HepG2 (cell line): ENCODE results near the gene TSPYL1. TPM values are rescaled to one million over a fixed set of nuclear protein-coding genes. Genes with fewer than 3 reads are reported as not detected.

Experiments used
- BCLAF1 ChIP-seq: fragments of 450-650 bp; IDR thresholded peaks from 2 replicates; pipeline ENCODE4 v1.6.1; 2017; ENCODE audit warnings: mild to moderate bottlenecking
- DRAP1 ChIP-seq: IDR thresholded peaks from 2 replicates; pipeline ENCODE4 v1.6.1; 2016; ENCODE audit warnings: missing genetic modification reagents, missing compliant biosample characterization
- HIVEP1 ChIP-seq: sonication (generic); formaldehyde crosslinking; IDR thresholded peaks from 2 replicates; pipeline ENCODE4 v1.4.0; 2020; ENCODE audit warnings: mild to moderate bottlenecking, missing genetic modification reagents
- HMGXB4 ChIP-seq, 2 experiments: sonication (generic) in 1 of 2; formaldehyde crosslinking in 1 of 2; IDR thresholded peaks; 2 replicates each; pipeline versions ENCODE4 v1.4.0 to v1.6.1; 2018 to 2020; ENCODE audit warnings: missing genetic modification reagents in 2 of 2, borderline replicate concordance in 1 of 2, low read depth in 1 of 2, mild to moderate bottlenecking in 1 of 2, missing biosample characterization in 1 of 2
- HOXA5 ChIP-seq: sonication (generic); formaldehyde crosslinking; IDR thresholded peaks from 2 replicates; pipeline ENCODE4 v1.4.0; 2020; ENCODE audit warnings: missing genetic modification reagents
- HOXA9 ChIP-seq: sonication (generic); formaldehyde crosslinking; IDR thresholded peaks from 2 replicates; pipeline ENCODE4 v1.8.1; 2022; ENCODE audit warnings: missing genetic modification reagents, mild to moderate bottlenecking, moderate library complexity, borderline replicate concordance
- KAT2B ChIP-seq: fragments of 150-350 bp; IDR thresholded peaks from 2 replicates; pipeline ENCODE4 v1.6.1; 2014; ENCODE audit warnings: low read depth, low read length, borderline replicate concordance
- MAX ChIP-seq: IDR thresholded peaks from 2 replicates; pipeline ENCODE4 v1.6.1; 2012; ENCODE audit warnings: inconsistent platforms
- PHF5A ChIP-seq: IDR thresholded peaks from one replicate; pipeline ENCODE4 v1.6.1; 2018; ENCODE audit warnings: low read depth, missing genetic modification reagents; ENCODE audit not compliant: unreplicated experiment
- RNF219 ChIP-seq: sonication (generic); formaldehyde crosslinking; IDR thresholded peaks from 2 replicates; pipeline ENCODE4 v1.5.0; 2020; ENCODE audit warnings: mild to moderate bottlenecking, missing genetic modification reagents
- SP140L ChIP-seq: sonication (generic); formaldehyde crosslinking; IDR thresholded peaks from 2 replicates; pipeline ENCODE4 v1.4.0; 2020; ENCODE audit warnings: missing genetic modification reagents, borderline replicate concordance
- TARDBP ChIP-seq: sonication (generic); formaldehyde crosslinking; IDR thresholded peaks from 2 replicates; pipeline ENCODE4 v1.8.0; 2022; ENCODE audit warnings: mild to moderate bottlenecking, missing genetic modification reagents
- ZBTB49 ChIP-seq: sonication (generic); formaldehyde crosslinking; IDR thresholded peaks from 2 replicates; pipeline ENCODE4 v1.4.0; 2020; ENCODE audit warnings: missing genetic modification reagents, borderline replicate concordance
- ZFP90 ChIP-seq: sonication (generic); formaldehyde crosslinking; IDR thresholded peaks from 2 replicates; pipeline ENCODE4 v1.8.0; 2022; ENCODE audit warnings: missing genetic modification reagents, mild to moderate bottlenecking, inconsistent platforms, borderline replicate concordance
- ZNF34 ChIP-seq: sonication (generic); formaldehyde crosslinking; IDR thresholded peaks from 2 replicates; pipeline ENCODE4 v1.4.0; 2020; ENCODE audit warnings: mild to moderate bottlenecking, missing genetic modification reagents, borderline replicate concordance
- ZNF569 ChIP-seq: sonication (generic); formaldehyde crosslinking; IDR thresholded peaks from 2 replicates; pipeline ENCODE4 v1.5.0; 2020; ENCODE audit warnings: mild to moderate bottlenecking, missing genetic modification reagents, moderate library complexity, borderline replicate concordance
- ZNF577 ChIP-seq: sonication (generic); formaldehyde crosslinking; IDR thresholded peaks from 2 replicates; pipeline ENCODE4 v1.4.0; 2020; ENCODE audit warnings: mild to moderate bottlenecking, low read depth, missing genetic modification reagents, borderline replicate concordance
- ZNF709 ChIP-seq: sonication (generic); formaldehyde crosslinking; IDR thresholded peaks from 2 replicates; pipeline ENCODE4 v1.5.0; 2020; ENCODE audit warnings: mild to moderate bottlenecking, missing genetic modification reagents
- polyA plus RNA-seq, 8 experiments: library from polyadenylated mRNA; depleted of rRNA in 3 of 8; stranded (reverse) in 7 of 8; unstranded in 1 of 8; fragments of >200 nt; fragmentation: Illumina TruSeq in 4 of 8; extraction: Trizol in 4 of 8; gene quantifications; 2 replicates each; pipeline versions ENCODE4 v1.2.1 to v1.2.3, GENCODE V29; 2011 to 2016; ENCODE audit warnings: low read depth in 4 of 8, missing spikeins in 1 of 8, mixed read lengths in 1 of 8; ENCODE audit not compliant: insufficient read depth in 1 of 8
- total RNA-seq, 5 experiments: library from RNA; depleted of rRNA; stranded (reverse); fragments of >200 nt; fragmentation: Illumina TruSeq; extraction: Trizol; gene quantifications; 2 replicates each; pipeline ENCODE4 v1.2.3, GENCODE V29; 2016; ENCODE audit warnings: low read depth in 1 of 5

TSPYL1 gene
- total and polyA plus RNA-seq, 2 of the 13 experiments (the other 11 are each of a cell fraction or from before 2014, with no cell fraction given) = 28.3 to 93.0 TPM

GRCh38 chr6:116254297-116255056 lies 25.3 kb downstream of the TSPYL1 start (continued):
- TF ChIP-seq HMGXB4 (CRISPR knock-in tag; IDR thresholded peaks at IDR 0.05; ENCODE audit: borderline replicate concordance in 1 of 2, low read depth in 1 of 2) (0 out of 4 replicates have a peak, but pooled peaks of 1 of the 2 experiments have one; percentile 58), ZNF577 (CRISPR knock-in tag) (no peak), ZFP90 (0 out of 2 replicates have a peak, but pooled peaks have one; percentile 5), BCLAF1 (no peak), RNF219 (CRISPR knock-in tag) (no peak), HIVEP1 (CRISPR knock-in tag) (no peak), PHF5A (CRISPR knock-in tag) (peak; percentile 16), DRAP1 (CRISPR knock-in tag) (0 out of 2 replicates have a peak, but pooled peaks have one; percentile 3), ZNF569 (CRISPR knock-in tag) (0 out of 2 replicates have a peak, but pooled peaks have one; percentile 21), SP140L (CRISPR knock-in tag) (no peak), HOXA9 (CRISPR knock-in tag) (no peak), ZNF709 (CRISPR knock-in tag) (no peak), ZNF34 (CRISPR knock-in tag) (no peak), TARDBP (CRISPR knock-in tag) (no peak), KAT2B (no peak), HOXA5 (CRISPR knock-in tag) (0 out of 2 replicates have a peak, but pooled peaks have one; percentile 9), MAX (no peak), ZBTB49 (CRISPR knock-in tag) (no peak)
